Mononuclear cell (primary cell): ENCODE data around the gene DLGAP1. TPM values are rescaled to one million over a fixed set of nuclear protein-coding genes. Genes with fewer than 3 reads are reported as not detected.

Source experiments
- H3K27me3 ChIP-seq: 2 replicates; pipeline ENCODE4 v1.6.0; 2011; ENCODE audit warnings: low read length, control low read depth; ENCODE audit not compliant: insufficient read depth
- H3K4me1 ChIP-seq: 2 replicates; pipeline ENCODE4 v1.5.1; 2011; ENCODE audit warnings: mild to moderate bottlenecking, low read length, control low read depth; ENCODE audit not compliant: insufficient read depth
- H3K4me3 ChIP-seq: 2 replicates; pipeline ENCODE4 v1.5.1; 2011; ENCODE audit warnings: mild to moderate bottlenecking, low read length, moderate library complexity
- H3K9me3 ChIP-seq: 2 replicates; pipeline ENCODE4 v1.5.1; 2011; ENCODE audit warnings: low read depth, mild to moderate bottlenecking, control low read depth, low read length
- total RNA-seq: library from RNA; depleted of rRNA; stranded (reverse); fragments of >200 nt; gene quantifications from one replicate; pipeline ENCODE4 v1.2.3, GENCODE V29; 2012

The DLGAP1 gene
- total RNA-seq, 1 donor: 0.42 TPM

- H3K4me1 ChIP-seq: no peaks in the 10 kb centered on the region
- H3K9me3 ChIP-seq: no peaks in the 10 kb centered on the region
Measured at GRCh38 chr18:4144201-4144600, 310.9 kb downstream of the DLGAP1 start.

DNA sequence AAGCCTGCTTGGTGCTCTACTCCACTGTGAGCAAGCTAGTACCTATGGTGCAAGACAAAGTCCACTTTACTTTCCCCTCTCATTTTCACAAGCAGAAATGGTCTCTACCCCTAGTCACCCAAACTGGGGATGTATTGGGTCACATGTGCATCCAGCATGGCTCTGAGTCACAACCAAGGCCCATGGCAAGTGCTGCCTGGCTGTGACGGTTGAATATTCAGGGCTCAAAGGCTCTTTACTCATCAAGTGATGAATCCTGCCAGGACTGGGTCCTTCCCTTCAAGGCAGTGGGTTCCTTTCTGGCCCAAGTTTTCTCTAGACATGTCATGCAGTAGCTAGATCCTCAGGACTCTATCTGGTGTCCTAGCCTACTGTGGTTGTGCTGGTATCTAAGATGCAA lies 311.5 kb downstream of the DLGAP1 start:
- Histone ChIP-seq H3K9me3 (no peaks in the 10 kb centered on the region), H3K27me3 (no peaks in the 10 kb centered on the region), H3K4me1 (no peaks in the 10 kb centered on the region), H3K4me3 (no peak overlapping the region)

More at GRCh38 chr18:4144201-4144600, 310.9 kb downstream of the DLGAP1 start:
- no peaks in the 10 kb centered on the region for H3K27me3 ChIP-seq
- no peak overlapping the region for H3K4me3 ChIP-seq

DNA sequence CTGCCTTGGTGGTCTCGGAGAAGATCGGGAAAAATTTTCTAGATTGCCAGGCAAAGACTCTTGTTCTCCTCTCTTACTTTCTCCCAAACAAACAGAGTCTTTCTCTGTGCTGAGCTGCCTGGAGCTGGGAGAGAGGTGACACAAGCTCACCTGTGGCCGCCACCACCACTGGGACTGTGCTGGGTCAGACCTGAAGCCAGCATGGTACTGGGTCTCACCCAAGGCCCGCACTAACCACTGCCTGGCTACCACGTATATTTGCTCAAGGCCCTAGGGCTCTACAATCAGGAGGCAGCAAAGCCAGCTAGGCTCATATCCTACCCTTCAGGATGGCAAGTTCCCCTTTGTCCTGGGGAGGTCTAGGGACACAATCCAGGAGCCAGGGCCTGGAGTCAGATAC lies 312.2 kb downstream of the DLGAP1 start:
- Histone ChIP-seq H3K27me3 (no peaks in the 10 kb centered on the region), H3K4me3 (no peak overlapping the region), H3K9me3 (no peaks in the 10 kb centered on the region), H3K4me1 (no peaks in the 10 kb centered on the region)

- H3K4me1 ChIP-seq: no peaks in the 10 kb centered on the region
- H3K4me3 ChIP-seq: no peak overlapping the region
- H3K9me3 ChIP-seq: no peaks in the 10 kb centered on the region
- H3K27me3 ChIP-seq: no peaks in the 10 kb centered on the region
Measured at GRCh38 chr18:4134700-4135099, 320.4 kb downstream of the DLGAP1 start.

DNA sequence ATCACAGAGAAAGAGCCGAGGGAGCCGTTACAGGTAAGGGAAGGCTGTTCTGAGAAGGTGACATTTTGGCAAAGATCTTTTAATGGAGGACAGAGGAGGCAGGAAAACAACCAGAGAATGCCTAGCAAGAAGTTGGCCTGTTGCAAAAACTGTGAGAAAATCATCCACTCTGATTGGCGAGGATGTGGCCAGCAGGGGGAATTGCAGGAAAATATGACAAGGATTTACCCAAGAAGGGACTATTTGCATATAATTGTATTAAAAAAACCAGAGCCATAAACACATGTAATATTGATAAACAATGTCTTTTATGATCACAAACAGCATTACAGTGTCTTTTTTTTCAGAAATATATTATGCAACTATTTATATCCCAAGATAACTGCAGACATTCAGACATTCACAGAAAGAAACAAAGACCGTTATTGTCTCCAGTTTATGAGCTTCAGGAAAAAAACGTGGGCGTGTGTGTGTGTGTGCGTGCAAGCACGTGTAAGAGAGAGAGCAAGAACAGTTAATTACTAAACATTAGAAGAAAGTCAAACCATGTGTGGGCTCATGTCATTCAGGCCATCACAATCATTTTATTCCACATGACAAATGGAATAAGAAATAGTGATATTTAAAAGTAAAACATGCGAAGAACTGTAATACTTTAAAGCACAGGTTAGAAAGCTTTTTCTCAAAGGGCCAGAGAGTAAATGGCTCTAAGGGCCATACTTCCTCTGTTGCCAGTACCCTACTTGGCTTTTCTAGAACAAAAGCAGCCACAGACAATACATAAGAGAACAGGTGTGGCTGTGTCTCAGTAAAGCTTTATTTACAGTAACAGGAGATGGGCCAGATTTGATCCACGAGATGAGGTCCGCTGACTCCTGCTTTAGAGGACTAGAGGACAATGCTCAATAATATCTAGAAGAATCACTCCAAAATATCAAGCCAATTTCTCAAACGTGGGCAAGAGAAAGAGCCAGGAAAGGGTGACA lies 324.1 kb downstream of the DLGAP1 start:
- Histone ChIP-seq H3K27me3 (no peaks in the 10 kb centered on the region), H3K4me1 (no peaks in the 10 kb centered on the region), H3K4me3 (no peak overlapping the region), H3K9me3 (no peaks in the 10 kb centered on the region)

- no peaks in the 10 kb centered on the region for H3K4me1 ChIP-seq
- no peaks in the 10 kb centered on the region for H3K9me3 ChIP-seq
- no peak overlapping the region for H3K4me3 ChIP-seq
- H3K27me3 ChIP-seq: no peaks in the 10 kb centered on the region
Measured at GRCh38 chr18:4126939-4127338, 328.2 kb downstream of the DLGAP1 start.

- Histone ChIP-seq H3K27me3 (no peaks in the 10 kb centered on the region), H3K4me1 (no peaks in the 10 kb centered on the region), H3K9me3 (no peaks in the 10 kb centered on the region), H3K4me3 (no peak overlapping the region)
Measured at GRCh38 chr18:4125627-4126230, 329.4 kb downstream of the DLGAP1 start.

GRCh38 chr18:4125224-4125623 lies 329.9 kb downstream of the DLGAP1 start:
- Histone ChIP-seq H3K9me3 (no peaks in the 10 kb centered on the region), H3K4me3 (no peak overlapping the region), H3K27me3 (no peaks in the 10 kb centered on the region), H3K4me1 (no peaks in the 10 kb centered on the region)

DNA sequence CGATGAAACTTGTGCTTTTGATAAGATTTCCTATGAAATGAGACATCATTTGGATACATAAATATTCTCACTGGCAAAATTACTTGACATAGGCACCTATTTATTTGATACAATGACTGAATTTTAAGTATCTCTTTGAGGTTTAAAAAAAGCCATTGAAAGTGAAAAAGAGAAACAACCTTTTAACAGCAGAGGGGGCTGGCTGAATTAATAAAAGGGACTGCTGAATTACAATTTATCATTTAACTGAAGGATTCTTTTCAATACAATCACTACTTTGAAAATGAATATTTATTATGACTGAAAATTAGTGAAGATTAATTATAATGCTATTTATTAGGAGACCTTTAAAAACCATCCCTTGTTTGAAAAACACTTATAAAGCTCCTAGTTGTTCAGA lies 335.3 kb downstream of the DLGAP1 start:
- H3K4me1 ChIP-seq: no peaks in the 10 kb centered on the region
- no peak overlapping the region for H3K4me3 ChIP-seq

GRCh38 chr18:4119127-4119648 lies 335.9 kb downstream of the DLGAP1 start:
- Histone ChIP-seq H3K27me3 (no peaks in the 10 kb centered on the region), H3K4me3 (no peak overlapping the region)

More for the DNA sequence above, 335.3 kb downstream of the DLGAP1 start:
- Histone ChIP-seq H3K27me3 (no peaks in the 10 kb centered on the region), H3K9me3 (no peaks in the 10 kb centered on the region)

DNA sequence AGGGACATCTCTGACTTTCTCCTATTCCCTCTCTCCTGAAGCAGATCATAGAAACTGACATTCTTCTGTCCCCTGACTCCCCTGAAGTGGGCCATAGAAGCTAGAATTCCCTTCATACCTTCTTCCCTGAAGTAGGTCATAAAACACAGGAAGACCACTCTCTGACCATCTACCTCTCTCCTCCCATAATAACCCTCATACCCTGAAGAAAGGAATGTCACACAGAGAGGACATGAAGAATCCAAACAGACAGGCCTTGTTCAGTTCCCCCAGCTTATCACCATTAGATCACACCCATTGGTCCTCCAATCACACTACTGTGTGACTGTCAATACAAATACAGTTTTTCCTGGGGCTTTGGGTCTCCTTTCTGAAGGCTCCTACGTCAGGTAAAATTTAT lies 347.1 kb downstream of the DLGAP1 start:
- Histone ChIP-seq H3K4me1 (no peaks in the 10 kb centered on the region), H3K9me3 (no peaks in the 10 kb centered on the region), H3K4me3 (no peak overlapping the region), H3K27me3 (no peaks in the 10 kb centered on the region)

More at GRCh38 chr18:4119127-4119648, 335.9 kb downstream of the DLGAP1 start:
- Histone ChIP-seq H3K9me3 (no peaks in the 10 kb centered on the region), H3K4me1 (no peaks in the 10 kb centered on the region)

- H3K4me3 ChIP-seq: no peak overlapping the region
- no peaks in the 10 kb centered on the region for H3K4me1 ChIP-seq
- H3K9me3 ChIP-seq: no peaks in the 10 kb centered on the region
- no peaks in the 10 kb centered on the region for H3K27me3 ChIP-seq
Measured at GRCh38 chr18:4107049-4107467, 348.0 kb downstream of the DLGAP1 start.

DNA sequence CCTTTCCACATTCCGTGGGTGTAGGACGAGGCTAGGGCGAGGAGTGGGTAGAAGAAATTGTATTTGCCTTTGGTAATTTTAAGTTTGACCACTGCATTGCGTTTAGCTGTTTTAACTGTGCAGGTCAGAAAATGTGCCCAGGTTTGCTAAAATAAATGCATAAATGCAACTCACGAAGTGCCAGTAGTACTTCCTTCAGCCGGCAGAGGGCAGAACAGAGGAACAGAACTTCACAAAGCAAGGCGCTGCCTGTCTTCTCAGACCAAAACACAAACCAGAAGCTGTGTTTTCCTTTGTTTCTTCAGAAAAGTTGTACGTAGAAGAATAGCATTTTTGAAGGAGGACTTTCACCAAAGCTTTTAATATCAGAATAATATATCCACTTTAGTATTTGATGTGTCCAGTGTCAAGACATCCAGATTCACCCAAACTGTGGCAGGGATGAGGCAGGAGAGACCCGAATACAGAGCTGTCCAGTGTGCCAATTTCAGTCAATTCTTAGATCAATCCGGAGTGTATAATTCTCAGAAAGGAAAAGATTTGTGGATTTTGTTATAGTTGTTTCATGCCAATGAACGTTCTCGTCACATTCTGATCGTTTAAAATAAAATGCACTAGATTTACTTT lies 348.6 kb downstream of the DLGAP1 start:
- Histone ChIP-seq H3K9me3 (no peaks in the 10 kb centered on the region), H3K27me3 (no peaks in the 10 kb centered on the region), H3K4me1 (no peaks in the 10 kb centered on the region), H3K4me3 (no peak overlapping the region)

GRCh38 chr18:4102901-4103300 lies 352.2 kb downstream of the DLGAP1 start:
- Histone ChIP-seq H3K27me3 (no peaks in the 10 kb centered on the region), H3K4me3 (no peak overlapping the region), H3K9me3 (no peaks in the 10 kb centered on the region), H3K4me1 (no peaks in the 10 kb centered on the region)

DNA sequence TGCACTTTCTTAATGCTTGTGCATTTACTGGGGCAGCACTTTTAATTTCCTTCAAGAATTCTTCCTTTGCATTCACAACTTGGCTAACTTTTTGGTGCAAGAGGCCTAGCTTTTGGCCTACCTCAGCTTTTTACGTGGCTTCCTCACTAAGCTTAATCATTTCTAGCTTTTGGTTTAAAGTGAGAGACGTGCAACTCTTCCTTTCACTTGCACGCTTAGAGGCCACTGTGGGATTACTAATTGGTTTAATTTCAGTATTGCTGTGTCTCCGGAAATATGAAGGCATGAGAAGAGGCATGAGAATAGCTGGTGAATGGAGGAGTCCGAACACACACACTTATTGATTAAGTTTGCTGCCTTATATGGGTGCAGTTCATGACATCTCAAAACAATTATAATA lies 354.1 kb downstream of the DLGAP1 start:
- no peaks in the 10 kb centered on the region for H3K4me1 ChIP-seq
- H3K27me3 ChIP-seq: no peaks in the 10 kb centered on the region
- H3K4me3 ChIP-seq: no peak overlapping the region
- no peaks in the 10 kb centered on the region for H3K9me3 ChIP-seq
